HG03039 (cell line): Measurements from ENCODE around the gene GRIN1.

ENCODE experiments used
- ATAC-seq: cut with Tn5 transposase; IDR thresholded peaks from one replicate; pipeline ENCODE4 v1.9.1; 2021; ENCODE audit warnings: mild to moderate bottlenecking, moderate library complexity; ENCODE audit not compliant: unreplicated experiment

GRIN1 gene

GRCh38 chr9:137161558-137162486, 22.9 kb downstream of the GRIN1 start:
- no peak for ATAC-seq

DNA sequence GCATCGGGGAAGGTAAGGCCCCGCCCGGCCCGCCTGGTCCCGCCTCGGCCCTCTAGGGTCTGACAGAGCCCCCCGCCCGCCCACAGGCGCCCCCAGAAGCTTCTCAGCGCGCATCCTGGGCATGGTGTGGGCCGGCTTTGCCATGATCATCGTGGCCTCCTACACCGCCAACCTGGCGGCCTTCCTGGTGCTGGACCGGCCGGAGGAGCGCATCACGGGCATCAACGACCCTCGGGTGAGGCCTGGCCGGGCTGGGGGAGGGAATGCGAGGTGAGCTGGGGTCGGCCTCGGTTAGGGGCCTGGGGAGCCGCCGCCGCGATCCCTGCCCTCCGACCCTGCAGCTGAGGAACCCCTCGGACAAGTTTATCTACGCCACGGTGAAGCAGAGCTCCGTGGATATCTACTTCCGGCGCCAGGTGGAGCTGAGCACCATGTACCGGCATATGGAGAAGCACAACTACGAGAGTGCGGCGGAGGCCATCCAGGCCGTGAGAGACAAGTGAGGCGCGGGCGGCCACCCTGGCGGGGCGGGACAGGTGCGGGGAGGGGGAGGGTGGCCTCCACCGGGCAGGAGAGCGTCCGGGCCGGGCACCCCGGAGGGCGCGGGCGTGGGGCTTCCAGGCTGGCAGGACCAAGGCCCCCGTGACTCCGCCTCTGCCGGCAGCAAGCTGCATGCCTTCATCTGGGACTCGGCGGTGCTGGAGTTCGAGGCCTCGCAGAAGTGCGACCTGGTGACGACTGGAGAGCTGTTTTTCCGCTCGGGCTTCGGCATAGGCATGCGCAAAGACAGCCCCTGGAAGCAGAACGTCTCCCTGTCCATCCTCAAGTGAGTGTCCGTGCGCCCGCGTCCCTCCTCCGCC, 23.8 kb downstream of the GRIN1 start:
- no peak for ATAC-seq

- ATAC-seq = no peak
These were observed 24.4 kb downstream of the GRIN1 start for GRCh38 chr9:137163365-137163715.

GRCh38 chr9:137163805-137164204, 24.9 kb downstream of the GRIN1 start:
- ATAC-seq = no peak

GRCh38 chr9:137164370-137165249, 25.7 kb downstream of the GRIN1 start:
- no peak for ATAC-seq

GRCh38 chr9:137165250-137165836, 26.4 kb downstream of the GRIN1 start:
- ATAC-seq = no peak

DNA sequence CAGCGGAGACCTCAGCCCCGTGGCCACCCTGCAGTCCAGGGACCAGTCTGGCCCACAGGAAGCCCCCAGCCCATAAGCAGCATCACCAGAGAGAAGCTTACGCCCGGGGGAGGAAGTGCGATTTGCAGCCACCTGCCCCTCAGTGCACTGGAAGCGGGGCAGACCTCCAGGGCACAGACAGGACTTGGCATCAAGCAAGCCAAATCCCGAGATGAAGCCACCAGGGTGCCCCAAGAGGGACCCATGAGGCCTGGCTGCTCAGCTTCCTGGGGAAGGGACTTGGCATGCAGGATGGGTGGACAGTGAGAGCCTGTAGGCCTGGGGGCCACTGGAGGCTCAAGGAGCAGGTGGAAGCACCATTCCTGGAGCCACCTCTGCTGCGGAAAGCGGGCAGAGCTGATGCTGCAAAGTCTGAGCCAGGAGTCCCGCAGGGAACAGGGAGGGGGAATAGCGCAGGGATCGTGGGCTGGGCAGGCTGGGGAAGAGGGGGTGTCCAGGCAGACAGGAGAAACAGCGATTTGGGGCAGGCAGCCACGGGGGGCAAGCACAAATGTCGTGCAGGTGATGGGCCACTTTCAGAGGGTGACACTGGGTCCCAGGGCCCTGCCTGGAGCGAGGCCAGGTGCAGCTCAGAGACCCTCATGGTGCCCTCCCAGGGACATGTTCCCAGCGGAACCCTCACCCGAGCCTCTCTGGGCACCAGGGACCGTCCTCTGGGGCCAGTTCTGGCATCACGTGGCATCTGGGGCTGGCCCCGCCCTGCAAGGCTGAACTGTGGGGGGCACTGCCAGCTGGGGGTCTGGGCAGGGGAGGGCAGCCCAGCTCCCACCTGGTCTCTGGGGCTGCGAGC, 27.7 kb downstream of the GRIN1 start:
- ATAC-seq = no peak

- ATAC-seq = no peak
These were observed 28.4 kb downstream of the GRIN1 start for GRCh38 chr9:137167277-137167746.

DNA sequence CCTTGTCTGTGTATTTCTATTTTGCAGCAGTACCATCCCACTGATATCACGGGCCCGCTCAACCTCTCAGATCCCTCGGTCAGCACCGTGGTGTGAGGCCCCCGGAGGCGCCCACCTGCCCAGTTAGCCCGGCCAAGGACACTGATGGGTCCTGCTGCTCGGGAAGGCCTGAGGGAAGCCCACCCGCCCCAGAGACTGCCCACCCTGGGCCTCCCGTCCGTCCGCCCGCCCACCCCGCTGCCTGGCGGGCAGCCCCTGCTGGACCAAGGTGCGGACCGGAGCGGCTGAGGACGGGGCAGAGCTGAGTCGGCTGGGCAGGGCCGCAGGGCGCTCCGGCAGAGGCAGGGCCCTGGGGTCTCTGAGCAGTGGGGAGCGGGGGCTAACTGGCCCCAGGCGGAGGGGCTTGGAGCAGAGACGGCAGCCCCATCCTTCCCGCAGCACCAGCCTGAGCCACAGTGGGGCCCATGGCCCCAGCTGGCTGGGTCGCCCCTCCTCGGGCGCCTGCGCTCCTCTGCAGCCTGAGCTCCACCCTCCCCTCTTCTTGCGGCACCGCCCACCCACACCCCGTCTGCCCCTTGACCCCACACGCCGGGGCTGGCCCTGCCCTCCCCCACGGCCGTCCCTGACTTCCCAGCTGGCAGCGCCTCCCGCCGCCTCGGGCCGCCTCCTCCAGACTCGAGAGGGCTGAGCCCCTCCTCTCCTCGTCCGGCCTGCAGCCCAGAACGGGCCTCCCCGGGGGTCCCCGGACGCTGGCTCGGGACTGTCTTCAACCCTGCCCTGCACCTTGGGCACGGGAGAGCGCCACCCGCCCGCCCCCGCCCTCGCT, 29.0 kb downstream of the GRIN1 start:
- ATAC-seq = no peak

GRCh38 chr9:137168573-137168903, 29.6 kb downstream of the GRIN1 start:
- ATAC-seq = no peak

GRCh38 chr9:137168904-137169856, 30.2 kb downstream of the GRIN1 start:
- ATAC-seq = no peak

DNA sequence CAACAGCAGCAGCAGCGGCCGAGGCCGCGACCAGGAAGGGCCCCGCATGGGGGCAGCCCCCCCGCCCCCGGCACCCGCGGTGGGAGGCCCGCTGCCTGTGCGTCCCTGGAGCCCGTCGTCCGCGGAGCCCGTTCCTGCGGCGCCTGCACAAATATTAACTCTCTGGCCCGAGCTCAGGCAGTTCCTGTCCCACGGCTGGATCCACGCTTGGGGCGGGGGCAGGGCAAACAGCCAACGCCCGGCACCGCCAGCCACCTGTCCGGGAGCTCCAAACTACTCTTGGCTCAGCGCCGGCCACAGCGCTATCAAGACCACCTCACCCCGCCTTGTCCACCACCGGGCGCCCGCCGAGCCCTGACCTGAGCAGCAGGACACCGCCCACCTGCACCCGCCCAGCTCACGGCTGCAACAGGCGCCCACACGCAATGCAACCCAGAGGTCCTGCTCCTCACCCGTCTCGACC, 31.0 kb downstream of the GRIN1 start, which contains the start of gene LRRC26:
Gene LRRC26, minus strand, starts transcription at position 156 of the 463 bp plus-strand sequence. Its CDS starts 108 bp downstream, at position 48.
- ATAC-seq = no peak

DNA sequence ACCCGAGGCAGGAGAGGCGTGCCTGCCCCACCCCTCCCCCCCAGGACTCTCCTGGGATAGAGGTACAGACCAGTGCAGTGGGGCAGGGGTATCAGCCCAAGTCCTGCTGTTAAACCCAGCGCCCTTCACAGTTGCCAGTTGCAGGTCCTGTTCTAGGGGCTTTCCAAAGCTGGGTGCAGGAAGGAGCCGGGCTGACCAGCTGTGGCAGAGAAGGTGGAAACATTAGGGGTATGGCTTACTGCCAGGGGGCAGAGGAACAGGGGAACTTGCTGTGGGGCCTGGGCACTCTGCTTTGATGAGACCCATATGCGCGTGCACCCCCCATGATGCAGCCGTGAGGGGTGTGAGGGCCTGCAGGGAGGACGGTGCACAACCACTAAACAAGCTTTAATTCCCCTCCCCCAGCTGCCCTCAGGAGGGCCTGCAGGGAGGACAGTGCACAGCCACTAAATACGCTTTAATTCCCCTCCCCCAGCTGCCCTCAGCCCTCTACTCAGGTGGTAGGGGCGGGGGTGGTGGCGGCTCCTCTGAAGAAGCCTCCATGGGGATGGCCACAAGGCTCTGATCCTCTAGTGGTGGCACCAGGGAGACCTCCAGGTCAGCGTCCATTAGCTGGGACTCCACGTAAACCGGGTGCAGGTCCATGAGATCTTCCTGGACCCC, 31.7 kb downstream of the GRIN1 start:
- ATAC-seq = no peak

GRCh38 chr9:137171149-137171900, 32.4 kb downstream of the GRIN1 start:
- ATAC-seq = no peak

GRCh38 chr9:137172901-137173795, 34.2 kb downstream of the GRIN1 start:
- no peak for ATAC-seq
